PC-9 (cell line): ENCODE results near the gene ILDR1. TPM values are rescaled to one million over a fixed set of nuclear protein-coding genes. Genes with fewer than 3 reads are reported as not detected.

Experiments
- BruUV-seq: library from RNA; stranded (reverse); fragments of 400-500 nt; replicated peaks from 2 replicates; lab custom pipeline; 2021; lab: Mats Ljungman, UMichigan
- CTCF ChIA-PET: fragments of 300-600 bp; sonication (Branson Sonifier 250); formaldehyde crosslinking; loops from one replicate; lab custom pipeline; 2022; ENCODE audit warnings: antibody characterized with exemption; lab: Charles Lee
- POLR2A ChIA-PET: fragments of 300-600 bp; sonication (Branson Sonifier 250); formaldehyde crosslinking; loops from one replicate; lab custom pipeline; 2022; ENCODE audit warnings: antibody characterized with exemption; ENCODE audit not compliant: unreplicated experiment; lab: Charles Lee
- DNase-seq, 2 experiments: peaks; one replicate each; pipeline versions ENCODE4 v3.0.0 to v3.0.0-alpha.2; 2015 to 2022; ENCODE audit warnings: mixed read lengths in 1 of 2
- H2AFZ ChIP-seq: fragments of 200-600 bp; sonication (generic); 2 replicates; pipeline ENCODE4 v1.8.1; 2017; ENCODE audit warnings: antibody characterized with exemption
- H3F3A ChIP-seq: fragments of 200-600 bp; sonication (generic); 2 replicates; pipeline ENCODE4 v1.8.1; 2017; ENCODE audit warnings: antibody characterized with exemption, mild to moderate bottlenecking, low read depth; ENCODE audit not compliant: insufficient read depth
- H3K27ac ChIP-seq: fragments of 200-600 bp; sonication (generic); 2 replicates; pipeline ENCODE4 v1.6.1; 2016; ENCODE audit warnings: mixed run types
- H3K27me3 ChIP-seq: fragments of 200-600 bp; sonication (generic); 2 replicates; pipeline ENCODE4 v1.6.1; 2016; ENCODE audit warnings: low read depth, mixed run types; ENCODE audit not compliant: insufficient read depth
- H3K36me3 ChIP-seq: fragments of 200-600 bp; sonication (generic); 2 replicates; pipeline ENCODE4 v1.6.1; 2016; ENCODE audit warnings: low read depth, mixed run types
- H3K4me1 ChIP-seq: fragments of 200-600 bp; sonication (generic); replicated peaks from 2 replicates; pipeline ENCODE4 v1.6.1; 2016; ENCODE audit warnings: mixed run types; ENCODE audit not compliant: insufficient read depth
- H3K4me2 ChIP-seq: fragments of 200-600 bp; sonication (generic); 2 replicates; pipeline ENCODE4 v1.6.1; 2017; ENCODE audit warnings: mixed run types
- H3K4me3 ChIP-seq: fragments of 200-600 bp; sonication (generic); 2 replicates; pipeline ENCODE4 v1.6.1; 2016; ENCODE audit warnings: mixed run types
- H3K79me2 ChIP-seq: fragments of 200-600 bp; sonication (generic); 2 replicates; pipeline ENCODE4 v1.6.1; 2017; ENCODE audit warnings: low read depth, mixed run types
- H3K9me2 ChIP-seq: fragments of 200-600 bp; sonication (generic); 2 replicates; pipeline ENCODE4 v1.8.1; 2017; ENCODE audit warnings: mild to moderate bottlenecking; ENCODE audit not compliant: insufficient read depth
- H3K9me3 ChIP-seq: fragments of 200-600 bp; sonication (generic); 2 replicates; pipeline ENCODE4 v1.8.1; 2016; ENCODE audit warnings: low read depth; ENCODE audit not compliant: insufficient read depth
- H4K20me1 ChIP-seq: fragments of 200-600 bp; sonication (generic); 2 replicates; pipeline ENCODE4 v1.8.1; 2017; ENCODE audit not compliant: insufficient read depth
- CTCF ChIP-seq: fragments of 200-600 bp; sonication (generic); conservative IDR thresholded peaks from 2 replicates; pipeline ENCODE4 v1.6.1; 2017; ENCODE audit warnings: mixed run types, antibody characterized with exemption, mild to moderate bottlenecking, moderate library complexity
- EZH2 ChIP-seq: fragments of 200-600 bp; sonication (generic); IDR thresholded peaks from 2 replicates; pipeline ENCODE4 v1.8.0; 2017; ENCODE audit warnings: antibody characterized with exemption, low read depth
- intact Hi-C: fragments of 100-400 bp; cut with micrococcal nuclease; formaldehyde crosslinking; loops from one replicate; pipeline ENCODE4 v1.10.0; 2022; ENCODE audit not compliant: unreplicated experiment
- total RNA-seq: library from RNA; stranded (reverse); gene quantifications from 2 replicates; pipeline ENCODE4 v1.2.3, GENCODE V29; 2021

Gene ILDR1
- total RNA-seq, 1 experiment from 2014 or later = 5.1 TPM

- Histone ChIP-seq H3K9me3 (no peaks in the 10 kb centered on the region), H3K4me1 (peaks cover 12% of the 10 kb centered on the region; the same call in 1 of the 2 replicates), H4K20me1 (no peaks in the 10 kb centered on the region), H3F3A (no peaks in the 10 kb centered on the region), H3K27ac (no peak overlapping the region), H3K79me2 (no peaks in the 10 kb centered on the region), H3K27me3 (no peaks in the 10 kb centered on the region), H3K4me2 (no peak overlapping the region), H3K4me3 (no peak overlapping the region), H3K36me3 (no peaks in the 10 kb centered on the region), H2AFZ (no peak overlapping the region), H3K9me2 (no peaks in the 10 kb centered on the region)
- intact Hi-C loops = no loop called here
- ChIA-PET CTCF (no interaction called here), POLR2A (no interaction called here)
- no peak for DNase-seq
- TF ChIP-seq EZH2 (no peak), CTCF (no peak)
- BruUV-seq = no TSS peak
Observed at GRCh38 chr3:121996441-121996840, 25.6 kb downstream of the ILDR1 start.

GRCh38 chr3:121995161-121996137, 26.6 kb downstream of the ILDR1 start:
- H3K4me3 ChIP-seq = no peak overlapping the region
- intact Hi-C loops = loop anchor here (1.0 kb wide), 3 partner anchors 112 to 449 kb away; no protein-coding TSS in a partner anchor
- DNase-seq = peak; percentile 74 to 84
- 0 out of 2 replicates have a peak overlapping the region, but pooled peaks have one; percentile 37 for H2AFZ ChIP-seq
- no peaks in the 10 kb centered on the region for H3K9me2 ChIP-seq
- peak overlapping the region; percentile 56 for H3K27ac ChIP-seq
- H3K36me3 ChIP-seq = no peaks in the 10 kb centered on the region
- no peaks in the 10 kb centered on the region for H3K27me3 ChIP-seq
- no peaks in the 10 kb centered on the region for H3F3A ChIP-seq
- CTCF ChIA-PET = interaction anchor here (0.5 to 1.2 kb wide), 5 partner anchors 76 to 1932 kb away, joined by 3 to 11 read pairs (median 6); no protein-coding TSS in a partner anchor
- no peak overlapping the region for H3K4me2 ChIP-seq
- no peaks in the 10 kb centered on the region for H3K79me2 ChIP-seq
- H4K20me1 ChIP-seq = no peaks in the 10 kb centered on the region
- BruUV-seq = no TSS peak
- no peak for TF ChIP-seq EZH2
- TF ChIP-seq CTCF = peak; percentile 69
- H3K4me1 ChIP-seq = peaks cover 12% of the 10 kb centered on the region; the same call in 1 of the 2 replicates
- H3K9me3 ChIP-seq = no peaks in the 10 kb centered on the region
- POLR2A ChIA-PET = interaction anchor here (0.6 to 0.7 kb wide), 3 partner anchors 146 to 421 kb away, joined by 3 to 5 read pairs (median 4); partner anchors contain the start of gene WDR5B

- no peaks in the 10 kb centered on the region for H3K9me3 ChIP-seq
- no peak overlapping the region for H3K4me3 ChIP-seq
- H3K27ac ChIP-seq = no peak overlapping the region
- DNase-seq = no peak
- no peak overlapping the region for H3K4me2 ChIP-seq
- H3F3A ChIP-seq = no peaks in the 10 kb centered on the region
- CTCF ChIA-PET = no interaction called here
- no peaks in the 10 kb centered on the region for H3K79me2 ChIP-seq
- H3K36me3 ChIP-seq = no peaks in the 10 kb centered on the region
- intact Hi-C loops = no loop called here
- no peak overlapping the region for H2AFZ ChIP-seq
- no TSS peak for BruUV-seq
- H3K4me1 ChIP-seq = peaks cover 12% of the 10 kb centered on the region; the same call in 1 of the 2 replicates
- H3K9me2 ChIP-seq = no peaks in the 10 kb centered on the region
- POLR2A ChIA-PET = no interaction called here
- TF ChIP-seq EZH2 (no peak), CTCF (no peak)
- no peaks in the 10 kb centered on the region for H3K27me3 ChIP-seq
- H4K20me1 ChIP-seq = no peaks in the 10 kb centered on the region
Observed at GRCh38 chr3:121994551-121994950, 27.5 kb downstream of the ILDR1 start.
